Liver (tissue), 9 donors: ENCODE measurements around the gene SLC49A3. TPM values are rescaled to one million over a fixed set of nuclear protein-coding genes. Genes with fewer than 3 reads are reported as not detected.

Experiments
- DNase-seq: peaks from one replicate; pipeline ENCODE4 v3.0.0-alpha.2; 2017; ENCODE audit warnings: low spot score
- H3K27ac ChIP-seq, 2 donors: one replicate each; pipeline ENCODE4 v1.7.0; 2013; ENCODE audit warnings: inconsistent platforms in 2 of 2, low read length in 2 of 2, control low read depth in 1 of 2, low read depth in 1 of 2, mild to moderate bottlenecking in 1 of 2
- H3K27me3 ChIP-seq, 4 donors: one replicate each; pipeline versions ENCODE4 v1.6.1 to v1.7.0; 2013; ENCODE audit warnings: low read length in 3 of 4, inconsistent platforms in 1 of 4, mild to moderate bottlenecking in 1 of 4, moderate library complexity in 1 of 4; ENCODE audit not compliant: control insufficient read depth in 4 of 4, insufficient read depth in 4 of 4
- H3K36me3 ChIP-seq, 4 donors: one replicate each; pipeline versions ENCODE4 v1.6.1 to v1.7.0; 2013; ENCODE audit warnings: low read length in 3 of 4, mild to moderate bottlenecking in 3 of 4, low read depth in 1 of 4, moderate library complexity in 1 of 4; ENCODE audit not compliant: control insufficient read depth in 4 of 4, insufficient read depth in 3 of 4
- H3K4me1 ChIP-seq, 4 donors: one replicate each; pipeline versions ENCODE4 v1.6.1 to v1.7.0; 2013; ENCODE audit warnings: low read length in 3 of 4, mild to moderate bottlenecking in 3 of 4, moderate library complexity in 1 of 4; ENCODE audit not compliant: control insufficient read depth in 4 of 4, insufficient read depth in 4 of 4
- H3K4me3 ChIP-seq, 3 donors: one replicate each; pipeline versions ENCODE4 v1.6.1 to v1.7.0; 2013; ENCODE audit warnings: low read length in 3 of 3, control low read depth in 1 of 3, low read depth in 1 of 3, mild to moderate bottlenecking in 1 of 3
- H3K9ac ChIP-seq, 2 donors: one replicate each; pipeline ENCODE4 v1.7.0; 2013; ENCODE audit warnings: low read length in 2 of 2, mild to moderate bottlenecking in 2 of 2, moderate library complexity in 2 of 2, control low read depth in 1 of 2, low read depth in 1 of 2
- H3K9me3 ChIP-seq, 4 donors: one replicate each; pipeline versions ENCODE4 v1.6.1 to v1.7.0; 2013; ENCODE audit warnings: low read length in 3 of 4; ENCODE audit not compliant: control insufficient read depth in 4 of 4
- EGR1 ChIP-seq, 2 donors: IDR thresholded peaks; 2 replicates each; pipeline ENCODE4 v1.6.1; 2016 to 2018; ENCODE audit warnings: antibody characterized with exemption in 2 of 2, low read depth in 2 of 2
- FOXA1 ChIP-seq: IDR thresholded peaks from 2 replicates; pipeline ENCODE4 v1.6.1; 2016; ENCODE audit warnings: antibody characterized with exemption
- FOXA2 ChIP-seq: IDR thresholded peaks from 2 replicates; pipeline ENCODE4 v1.6.1; 2016; ENCODE audit warnings: antibody characterized with exemption
- GABPA ChIP-seq, 2 donors: IDR thresholded peaks in 1 of 2; conservative IDR thresholded peaks in 1 of 2; 2 replicates each; pipeline ENCODE4 v1.6.1; 2016; ENCODE audit warnings: antibody characterized with exemption in 2 of 2, mild to moderate bottlenecking in 1 of 2, moderate library complexity in 1 of 2
- HNF4G ChIP-seq: IDR thresholded peaks from 2 replicates; pipeline ENCODE4 v1.6.1; 2016; ENCODE audit warnings: antibody characterized with exemption
- JUND ChIP-seq, 2 donors: IDR thresholded peaks; 2 replicates each; pipeline ENCODE4 v1.6.1; 2016; ENCODE audit warnings: antibody characterized with exemption in 2 of 2
- MAX ChIP-seq: IDR thresholded peaks from 2 replicates; pipeline ENCODE4 v1.6.1; 2016; ENCODE audit warnings: antibody characterized with exemption
- NR2F2 ChIP-seq: IDR thresholded peaks from 2 replicates; pipeline ENCODE4 v1.6.1; 2016; ENCODE audit warnings: antibody characterized with exemption
- REST ChIP-seq: IDR thresholded peaks from 2 replicates; pipeline ENCODE4 v1.6.1; 2016; ENCODE audit warnings: antibody characterized with exemption, mild to moderate bottlenecking
- RXRA ChIP-seq, 2 donors: IDR thresholded peaks; 2 replicates each; pipeline ENCODE4 v1.6.1; 2017 to 2018; ENCODE audit warnings: antibody characterized with exemption in 2 of 2, mild to moderate bottlenecking in 1 of 2
- SP1 ChIP-seq: IDR thresholded peaks from 2 replicates; pipeline ENCODE4 v1.6.1; 2018; ENCODE audit warnings: antibody characterized with exemption, mild to moderate bottlenecking
- TAF1 ChIP-seq: conservative IDR thresholded peaks from 2 replicates; pipeline ENCODE4 v1.6.1; 2016; ENCODE audit warnings: antibody characterized with exemption, mild to moderate bottlenecking
- YY1 ChIP-seq: IDR thresholded peaks from 2 replicates; pipeline ENCODE4 v1.6.1; 2016; ENCODE audit warnings: antibody characterized with exemption, mild to moderate bottlenecking
- WGBS: extraction: QIAGEN DNeasy Blood & Tissue Kit; methylation state at CpG from one replicate; pipeline ENCODE4 v1.1.7; 2013; 5-methylcytosine and 5-hydroxymethylcytosine counted together
- polyA plus RNA-seq, 2 donors: library from polyadenylated mRNA; stranded (reverse) in 1 of 2; unstranded in 1 of 2; fragments of 200-250 nt in 1 of 2; fragments of >200 nt in 1 of 2; fragmentation: Nextera tagmentation in 1 of 2; extraction: Ambion mirVana in 1 of 2; gene quantifications; one replicate each; pipeline versions ENCODE4 v1.2.1 to v1.2.3, GENCODE V29; 2013 to 2015
- total RNA-seq, 2 donors: library from RNA; depleted of rRNA; stranded (reverse); fragments of >200 nt; gene quantifications; one replicate each; pipeline ENCODE4 v1.2.3, GENCODE V29; 2014
- TF ChIP-seq, protein P1 (sequence below): fragments of 150-350 bp; IDR thresholded peaks from 2 replicates; pipeline ENCODE4 v1.5.1; 2017; ENCODE audit warnings: improper control_type of control experiment, low read depth, low read length; ENCODE audit not compliant: missing input control
- TF ChIP-seq, protein P2 (sequence below): IDR thresholded peaks from 2 replicates; pipeline ENCODE4 v1.6.1; 2016; ENCODE audit warnings: antibody characterized with exemption
- donor health status: healthy.
- donor health status: healthy.
- donor health status: healthy.
- donor health status: healthy.
- donor health status: healthy.

Gene SLC49A3
- total and polyA plus RNA-seq, 4 donors, result 0.40 to 3.6 (median 2.0) TPM

GRCh38 chr4:675980-676870 lies 12.7 kb downstream of the SLC49A3 start:
- H3K27me3 ChIP-seq, result no peaks in the 10 kb centered on the region
- H3K4me1 ChIP-seq, result peaks cover 13 to 25% (median 17%) of the 10 kb centered on the region in 4 donors
- no peak for TF ChIP-seq SP1
- no peak for TF ChIP-seq FOXA1
- no peak for TF ChIP-seq FOXA2
- TF ChIP-seq YY1, result no peak
- no peak for TF ChIP-seq HNF4G
- TF ChIP-seq RXRA (IDR thresholded peaks at IDR 0.05), result no peak
- no peak for TF ChIP-seq EGR1 (IDR thresholded peaks at IDR 0.05; ENCODE audit: low read depth in 2 of 2)
- TF ChIP-seq MAX, result no peak
- H3K9ac ChIP-seq, result no peak overlapping the region
- DNase-seq, result no peak
- H3K36me3 ChIP-seq, result peaks cover 5 to 15% (median 11%) of the 10 kb centered on the region in 4 donors
- H3K4me3 ChIP-seq, result no peak overlapping the region
- H3K9me3 ChIP-seq, result no peaks in the 10 kb centered on the region
- no peak overlapping the region for H3K27ac ChIP-seq
- 83% methylated on average over 19 of the region's 19 CpGs for WGBS

GRCh38 chr4:675036-675882 lies 13.7 kb downstream of the SLC49A3 start:
- Histone ChIP-seq H3K4me3 (peak overlapping the region; percentile 90 to 94 (median 92)), H3K9me3 (no peaks in the 10 kb centered on the region), H3K27ac (peak overlapping the region; percentile 94 to 95), H3K9ac (peak overlapping the region; percentile 70 to 96), H3K36me3 (peaks cover 5 to 18% (median 14%) of the 10 kb centered on the region in 4 donors), H3K27me3 (no peaks in the 10 kb centered on the region), H3K4me1 (peaks cover 8 to 19% (median 16%) of the 10 kb centered on the region in 4 donors)
- no peak for TF ChIP-seq YY1
- TF ChIP-seq, protein P1, sequence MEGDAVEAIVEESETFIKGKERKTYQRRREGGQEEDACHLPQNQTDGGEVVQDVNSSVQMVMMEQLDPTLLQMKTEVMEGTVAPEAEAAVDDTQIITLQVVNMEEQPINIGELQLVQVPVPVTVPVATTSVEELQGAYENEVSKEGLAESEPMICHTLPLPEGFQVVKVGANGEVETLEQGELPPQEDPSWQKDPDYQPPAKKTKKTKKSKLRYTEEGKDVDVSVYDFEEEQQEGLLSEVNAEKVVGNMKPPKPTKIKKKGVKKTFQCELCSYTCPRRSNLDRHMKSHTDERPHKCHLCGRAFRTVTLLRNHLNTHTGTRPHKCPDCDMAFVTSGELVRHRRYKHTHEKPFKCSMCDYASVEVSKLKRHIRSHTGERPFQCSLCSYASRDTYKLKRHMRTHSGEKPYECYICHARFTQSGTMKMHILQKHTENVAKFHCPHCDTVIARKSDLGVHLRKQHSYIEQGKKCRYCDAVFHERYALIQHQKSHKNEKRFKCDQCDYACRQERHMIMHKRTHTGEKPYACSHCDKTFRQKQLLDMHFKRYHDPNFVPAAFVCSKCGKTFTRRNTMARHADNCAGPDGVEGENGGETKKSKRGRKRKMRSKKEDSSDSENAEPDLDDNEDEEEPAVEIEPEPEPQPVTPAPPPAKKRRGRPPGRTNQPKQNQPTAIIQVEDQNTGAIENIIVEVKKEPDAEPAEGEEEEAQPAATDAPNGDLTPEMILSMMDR, result no peak
- TF ChIP-seq, protein P2, sequence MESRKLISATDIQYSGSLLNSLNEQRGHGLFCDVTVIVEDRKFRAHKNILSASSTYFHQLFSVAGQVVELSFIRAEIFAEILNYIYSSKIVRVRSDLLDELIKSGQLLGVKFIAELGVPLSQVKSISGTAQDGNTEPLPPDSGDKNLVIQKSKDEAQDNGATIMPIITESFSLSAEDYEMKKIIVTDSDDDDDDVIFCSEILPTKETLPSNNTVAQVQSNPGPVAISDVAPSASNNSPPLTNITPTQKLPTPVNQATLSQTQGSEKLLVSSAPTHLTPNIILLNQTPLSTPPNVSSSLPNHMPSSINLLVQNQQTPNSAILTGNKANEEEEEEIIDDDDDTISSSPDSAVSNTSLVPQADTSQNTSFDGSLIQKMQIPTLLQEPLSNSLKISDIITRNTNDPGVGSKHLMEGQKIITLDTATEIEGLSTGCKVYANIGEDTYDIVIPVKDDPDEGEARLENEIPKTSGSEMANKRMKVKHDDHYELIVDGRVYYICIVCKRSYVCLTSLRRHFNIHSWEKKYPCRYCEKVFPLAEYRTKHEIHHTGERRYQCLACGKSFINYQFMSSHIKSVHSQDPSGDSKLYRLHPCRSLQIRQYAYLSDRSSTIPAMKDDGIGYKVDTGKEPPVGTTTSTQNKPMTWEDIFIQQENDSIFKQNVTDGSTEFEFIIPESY, result no peak
- no peak for TF ChIP-seq HNF4G
- no peak for TF ChIP-seq GABPA (IDR thresholded peaks at IDR 0.05 in 1 of 2, conservative IDR thresholded peaks at IDR 0.05 in 1 of 2)
- no peak for TF ChIP-seq NR2F2
- no peak for TF ChIP-seq RXRA (IDR thresholded peaks at IDR 0.05)
- no peak for TF ChIP-seq TAF1
- no peak for TF ChIP-seq REST
- no peak for TF ChIP-seq MAX
- TF ChIP-seq JUND (IDR thresholded peaks at IDR 0.05), result no peak
- WGBS, result 69% methylated on average over 26 of the region's 26 CpGs
- no peak for DNase-seq
